LNCAP (cell line): ENCODE data around the gene ZC3H7B.

Experiments
- CTCF ChIP-seq: fragments of 450-650 bp; IDR thresholded peaks from 2 replicates; pipeline ENCODE4 v1.5.1; 2017; ENCODE audit warnings: mild to moderate bottlenecking

Gene ZC3H7B

DNA sequence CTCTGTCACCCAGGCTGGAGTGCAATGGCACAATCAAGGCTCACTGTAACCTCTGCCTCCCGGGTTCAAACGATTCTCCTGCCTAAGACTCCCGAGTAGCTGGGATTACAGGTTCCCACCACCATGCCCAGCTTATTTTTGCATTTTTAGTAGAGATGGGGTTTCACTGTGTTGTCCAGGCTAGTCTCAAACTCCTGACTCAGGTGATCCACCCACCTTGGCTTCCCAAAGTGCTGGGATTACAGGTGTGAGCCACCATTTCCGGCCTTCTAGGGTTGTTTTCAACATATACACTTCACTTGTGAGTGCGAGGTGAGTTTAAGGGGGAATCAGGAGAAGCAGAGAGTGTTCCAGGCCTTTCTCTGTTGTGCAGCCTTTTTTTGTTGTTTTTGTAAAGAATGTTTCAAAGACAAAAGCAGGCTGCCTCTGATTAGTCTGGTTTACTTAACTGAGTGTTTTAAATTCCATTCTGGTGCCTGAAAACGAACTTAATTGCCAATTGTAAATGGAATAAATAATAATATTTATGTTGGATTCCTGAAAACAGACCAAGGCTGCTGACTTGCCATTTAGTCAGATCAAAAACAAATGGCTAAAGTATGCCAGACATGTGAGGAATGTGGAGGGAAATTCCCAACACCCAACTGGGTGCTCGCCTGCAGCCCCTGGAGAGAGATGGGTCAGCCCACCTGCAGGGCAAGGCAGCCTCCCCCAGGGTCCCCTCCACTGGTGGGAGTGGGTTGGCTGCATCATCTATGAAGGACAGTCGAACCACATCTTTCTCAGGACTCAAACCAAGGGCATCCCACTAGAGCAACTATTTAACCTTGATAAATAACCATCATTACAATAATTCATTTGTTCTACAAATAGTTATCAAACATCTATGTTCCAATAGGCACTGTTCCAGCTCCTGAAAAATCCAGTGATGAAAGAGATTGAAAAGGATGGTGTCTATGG, 10.8 kb upstream of the ZC3H7B start:
- no peak for TF ChIP-seq CTCF

DNA sequence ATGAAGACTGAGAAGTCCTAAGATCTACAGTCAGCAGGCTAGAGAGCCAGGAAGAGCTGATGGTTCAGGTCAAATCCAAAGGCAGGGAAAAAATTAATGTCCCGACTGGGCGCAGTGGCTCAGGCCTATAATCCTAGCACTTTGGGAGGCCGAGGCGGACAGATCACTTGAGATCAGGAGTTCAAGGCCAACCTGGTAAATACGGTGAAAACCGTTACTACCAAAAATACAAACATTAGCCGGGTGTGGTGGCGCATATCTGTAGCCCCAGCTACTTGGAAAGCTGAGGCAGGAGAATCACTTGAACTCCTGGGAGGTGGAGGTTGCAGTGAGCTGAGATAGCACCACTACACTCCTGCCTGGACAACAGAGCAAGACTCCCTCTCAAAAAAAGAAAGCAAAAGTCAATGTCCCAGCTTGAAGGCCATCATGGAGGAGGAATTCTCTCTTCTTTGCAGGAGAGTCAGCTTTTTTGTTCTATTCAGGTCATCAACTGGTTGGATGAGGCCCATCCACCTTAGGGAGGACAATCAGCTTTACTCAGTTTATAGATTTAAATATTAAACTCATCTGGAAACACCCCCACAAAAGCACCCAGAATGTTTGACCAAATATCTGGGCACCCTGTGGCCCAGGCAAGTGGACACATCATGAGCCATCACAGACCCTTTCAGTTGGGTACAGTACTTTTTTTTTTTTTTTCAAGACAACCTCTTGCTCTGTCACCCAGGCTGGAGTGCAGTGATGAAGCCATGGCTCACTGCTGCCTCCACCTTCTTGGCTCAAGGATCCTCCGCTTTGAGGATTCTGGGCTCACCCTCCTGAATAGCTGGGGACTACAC, 4.3 kb upstream of the ZC3H7B start:
- TF ChIP-seq CTCF = no peak

DNA sequence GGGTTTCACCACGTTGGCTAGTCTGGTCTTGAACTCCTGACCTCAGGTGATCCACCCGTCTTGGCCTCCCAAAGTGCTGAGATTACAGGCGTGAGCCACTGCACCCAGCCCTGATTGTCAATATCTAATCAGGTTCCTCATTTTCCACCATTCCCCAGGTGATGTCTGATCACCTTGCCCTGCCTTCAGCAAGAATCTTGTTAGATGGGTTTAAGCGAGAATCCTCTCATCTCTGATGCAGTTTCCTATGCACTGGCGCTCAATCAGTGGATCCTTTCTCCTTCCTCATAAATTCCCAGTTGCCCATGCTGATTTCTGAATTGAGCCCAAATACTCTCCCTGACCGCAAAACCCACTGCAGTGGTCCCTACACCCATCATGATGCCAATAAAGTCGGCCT, 664 bp upstream of the ZC3H7B start:
- TF ChIP-seq CTCF = no peak

DNA sequence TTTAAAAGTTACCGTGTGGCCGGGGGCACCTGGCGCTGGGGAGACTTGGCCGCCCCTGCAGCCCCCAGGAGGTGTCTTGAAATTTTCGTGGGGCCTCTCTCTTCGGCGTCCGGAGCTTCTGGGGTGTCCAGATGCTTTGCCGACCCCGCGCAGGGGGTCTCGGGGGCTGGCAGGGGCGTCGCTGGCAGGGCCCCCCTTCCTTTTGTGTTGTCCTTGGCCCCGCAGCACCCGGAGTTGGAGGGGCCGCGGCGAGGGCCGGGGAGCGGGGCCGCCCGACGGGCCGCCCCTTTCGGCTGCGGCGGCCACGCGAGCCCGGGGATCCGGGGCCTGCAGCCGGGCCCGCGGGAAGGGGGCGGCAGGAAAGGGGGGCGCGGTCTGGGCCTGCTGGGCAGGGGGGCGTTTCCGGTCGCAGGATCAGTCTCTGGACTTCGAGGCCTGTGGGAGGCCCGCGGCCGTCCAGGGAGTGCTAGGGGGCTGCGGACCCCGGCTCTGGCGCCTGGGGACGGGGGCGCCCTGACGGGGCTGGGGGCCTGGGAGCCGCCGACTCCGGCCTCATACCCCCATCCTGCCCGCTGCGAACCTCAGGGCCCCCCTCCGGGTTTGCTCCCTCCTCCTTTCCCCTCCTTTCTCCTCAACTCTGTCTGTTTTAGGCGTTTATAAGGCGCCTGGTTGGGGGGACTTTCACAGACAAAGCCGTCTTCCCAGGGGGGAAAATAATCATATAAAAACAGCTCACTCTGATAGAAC, 869 bp downstream of the ZC3H7B start:
- no peak for TF ChIP-seq CTCF

DNA sequence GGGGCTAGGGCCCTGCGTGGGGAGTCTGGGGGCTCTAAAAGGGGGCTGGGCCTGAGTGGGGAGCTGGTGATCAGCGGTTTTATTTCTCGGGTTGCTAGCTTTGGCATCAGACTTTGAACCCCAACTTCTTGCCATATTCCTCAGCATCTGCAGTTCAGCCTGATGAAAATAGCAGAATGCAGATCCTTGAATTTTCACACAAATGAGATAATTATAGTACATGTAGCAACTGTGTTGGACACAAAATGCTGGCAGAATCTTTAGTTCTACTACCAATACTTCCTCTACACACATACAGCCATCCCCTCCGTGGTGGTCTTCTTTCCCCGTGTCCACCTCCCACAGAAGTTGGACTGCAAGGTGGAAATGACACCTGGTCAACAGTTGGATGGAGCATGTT, 1.5 kb downstream of the ZC3H7B start:
- TF ChIP-seq CTCF = no peak

GRCh38 chr22:41305646-41306045, 4.3 kb downstream of the ZC3H7B start:
- no peak for TF ChIP-seq CTCF

GRCh38 chr22:41308054-41308453, 6.7 kb downstream of the ZC3H7B start:
- no peak for TF ChIP-seq CTCF
